Upper lobe of right lung (tissue), 1 donor: ENCODE data around the gene PIGU. TPM values are rescaled to one million over a fixed set of nuclear protein-coding genes. Genes with fewer than 3 reads are reported as not detected.

ENCODE experiments used
- ATAC-seq: fragments of 200-7000 bp; cut with Tn5 transposase; one replicate; pipeline ENCODE4 v1.9.1; 2020; ENCODE audit warnings: mild to moderate bottlenecking, moderate library complexity
- DNase-seq: peaks from one replicate; pipeline ENCODE4 v3.0.0-alpha.2; 2020
- H3K27ac ChIP-seq: fragments of 200-600 bp; one replicate; pipeline ENCODE4 v1.8.0; 2022
- H3K27me3 ChIP-seq: fragments of 200-600 bp; one replicate; pipeline ENCODE4 v1.8.0; 2022; ENCODE audit warnings: mild to moderate bottlenecking
- H3K36me3 ChIP-seq: fragments of 200-600 bp; one replicate; pipeline ENCODE4 v1.8.0; 2022
- H3K4me1 ChIP-seq: fragments of 200-600 bp; one replicate; pipeline ENCODE4 v1.8.0; 2022
- H3K4me3 ChIP-seq: fragments of 200-600 bp; one replicate; pipeline ENCODE4 v1.8.0; 2022; ENCODE audit warnings: mild to moderate bottlenecking
- H3K9me3 ChIP-seq: fragments of 200-600 bp; one replicate; pipeline ENCODE4 v1.8.0; 2022
- CTCF ChIP-seq: fragments of 200-600 bp; IDR thresholded peaks from one replicate; pipeline ENCODE4 v1.8.0; 2022; ENCODE audit warnings: antibody characterized with exemption
- intact Hi-C: fragments of 100-400 bp; cut with DNase I; formaldehyde crosslinking; loops from one replicate; pipeline ENCODE4 v1.11.0; 2022
- total RNA-seq: library from RNA; stranded (reverse); fragmentation: NEBNext Ultra II Directional; extraction: Animal tissue kit (Norgen Biotek cat#: 25700); gene quantifications from one replicate; pipeline ENCODE4 v1.2.1, GENCODE V29; 2021
- donor health status: DM: no; HTN: yes; CAD: no; lungs with severe emphysema.

Gene PIGU
- total RNA-seq, 1 donor from 2014 or later: 13.2 TPM

GRCh38 chr20:34567892-34568865 lies 108.7 kb downstream of the PIGU start:
- TF ChIP-seq CTCF: no peak
- intact Hi-C loops: no loop called here
- Histone ChIP-seq H3K27me3 (no peaks in the 10 kb centered on the region), H3K27ac (peak overlapping the region; percentile 66), H3K4me1 (no peaks in the 10 kb centered on the region), H3K9me3 (no peaks in the 10 kb centered on the region), H3K36me3 (no peaks in the 10 kb centered on the region), H3K4me3 (no peak overlapping the region)
- ATAC-seq (peak; percentile 33), DNase-seq (no peak)

- H3K9me3 ChIP-seq: no peaks in the 10 kb centered on the region
- intact Hi-C loops: no loop called here
- ATAC-seq: peak; percentile 92
- H3K4me3 ChIP-seq: no peak overlapping the region
- no peak for TF ChIP-seq CTCF
- H3K27ac ChIP-seq: peak overlapping the region; percentile 66
- no peak for DNase-seq
- no peaks in the 10 kb centered on the region for H3K36me3 ChIP-seq
- H3K4me1 ChIP-seq: no peaks in the 10 kb centered on the region
- no peaks in the 10 kb centered on the region for H3K27me3 ChIP-seq
These were observed 109.7 kb downstream of the PIGU start for GRCh38 chr20:34566978-34567891.

- Histone ChIP-seq H3K27ac (no peak overlapping the region), H3K4me3 (no peak overlapping the region), H3K9me3 (no peaks in the 10 kb centered on the region), H3K27me3 (no peaks in the 10 kb centered on the region), H3K36me3 (no peaks in the 10 kb centered on the region), H3K4me1 (no peaks in the 10 kb centered on the region)
- TF ChIP-seq CTCF: no peak
- ATAC-seq: no peak
- DNase-seq: no peak
- intact Hi-C loops: no loop called here
These were observed 112.1 kb downstream of the PIGU start for GRCh38 chr20:34564833-34565232.

- Histone ChIP-seq H3K36me3 (no peaks in the 10 kb centered on the region), H3K9me3 (no peaks in the 10 kb centered on the region), H3K27ac (no peak overlapping the region), H3K27me3 (no peaks in the 10 kb centered on the region), H3K4me3 (no peak overlapping the region), H3K4me1 (peaks cover 4% of the 10 kb centered on the region)
- DNase-seq (no peak), ATAC-seq (no peak)
- peak; percentile 40 for TF ChIP-seq CTCF
- intact Hi-C loops: no loop called here
These were observed 114.3 kb downstream of the PIGU start for GRCh38 chr20:34562641-34563040.

- intact Hi-C loops: no loop called here
- H3K27ac ChIP-seq: no peak overlapping the region
- ATAC-seq: no peak
These were observed 115.2 kb downstream of the PIGU start for GRCh38 chr20:34561661-34562060.

More at GRCh38 chr20:34561661-34562060, 115.2 kb downstream of the PIGU start:
- TF ChIP-seq CTCF: no peak
- H3K36me3 ChIP-seq: no peaks in the 10 kb centered on the region
- no peaks in the 10 kb centered on the region for H3K9me3 ChIP-seq
- DNase-seq: no peak
- peaks cover 8% of the 10 kb centered on the region for H3K4me1 ChIP-seq
- H3K27me3 ChIP-seq: no peaks in the 10 kb centered on the region
- no peak overlapping the region for H3K4me3 ChIP-seq
